Measurements from ENCODE around the gene RANBP3. TPM values are rescaled to one million over a fixed set of nuclear protein-coding genes. Genes with fewer than 3 reads are reported as not detected.
A peak's percentile ranks its signal among the peaks of the same experiment; 100 is the strongest.

Gene RANBP3
- total RNA-seq, 1 experiment from 2014 or later = 74.8 TPM

- Histone ChIP-seq H3K9me3 (replicated peaks) (no peaks in the 10 kb centered on the region), H3K4me3 (no peak overlapping the region), H3K4me1 (no peaks in the 10 kb centered on the region; the same call in 1 of the 2 replicates), H3K27me3 (no peaks in the 10 kb centered on the region), H3K36me3 (no peaks in the 10 kb centered on the region), H3K27ac (no peak overlapping the region)
- no peak for DNase-seq
Observed at GRCh38 chr19:5985098-5985783, 7.3 kb upstream of the RANBP3 start.

- Histone ChIP-seq H3K4me3 (no peak overlapping the region), H3K9me3 (replicated peaks) (no peaks in the 10 kb centered on the region), H3K4me1 (no peaks in the 10 kb centered on the region; the same call in 1 of the 2 replicates), H3K27ac (no peak overlapping the region), H3K36me3 (no peaks in the 10 kb centered on the region), H3K27me3 (no peaks in the 10 kb centered on the region)
- no peak for DNase-seq
Observed at GRCh38 chr19:5984600-5984999, 6.7 kb upstream of the RANBP3 start.

- Histone ChIP-seq H3K36me3 (no peaks in the 10 kb centered on the region), H3K4me3 (no peak overlapping the region), H3K4me1 (peaks cover 4% of the 10 kb centered on the region), H3K27ac (no peak overlapping the region), H3K27me3 (no peaks in the 10 kb centered on the region), H3K9me3 (replicated peaks) (no peaks in the 10 kb centered on the region)
- DNase-seq = no peak
Observed at GRCh38 chr19:5983367-5983955, 5.5 kb upstream of the RANBP3 start.

- H3K36me3 ChIP-seq = no peaks in the 10 kb centered on the region; the same call in 1 of the 2 replicates
- no peaks in the 10 kb centered on the region for H3K27me3 ChIP-seq
- peak overlapping the region; percentile 94 for H3K4me3 ChIP-seq
- DNase-seq = no peak
- peaks cover 8% of the 10 kb centered on the region for H3K4me1 ChIP-seq
- H3K27ac ChIP-seq = peak overlapping the region; percentile 55
- no peaks in the 10 kb centered on the region for H3K9me3 ChIP-seq (replicated peaks)
Observed at GRCh38 chr19:5978606-5979552, 939 bp upstream of the RANBP3 start.

GRCh38 chr19:5977222-5977784, 637 bp downstream of the RANBP3 start:
- Histone ChIP-seq H3K4me1 (peaks cover 14% of the 10 kb centered on the region), H3K27ac (peak overlapping the region; percentile 64), H3K27me3 (no peaks in the 10 kb centered on the region), H3K36me3 (no peaks in the 10 kb centered on the region; the same call in 1 of the 2 replicates), H3K9me3 (replicated peaks) (no peaks in the 10 kb centered on the region), H3K4me3 (peak overlapping the region; percentile 94)
- DNase-seq = no peak

- Histone ChIP-seq H3K27ac (no peak overlapping the region), H3K27me3 (no peaks in the 10 kb centered on the region), H3K9me3 (replicated peaks) (no peaks in the 10 kb centered on the region), H3K36me3 (no peaks in the 10 kb centered on the region; the same call in 1 of the 2 replicates), H3K4me1 (peaks cover 19% of the 10 kb centered on the region), H3K4me3 (peak overlapping the region; percentile 94)
- DNase-seq = no peak
Observed at GRCh38 chr19:5976768-5977167, 1.2 kb downstream of the RANBP3 start.

- H3K27me3 ChIP-seq = no peaks in the 10 kb centered on the region
- no peak overlapping the region for H3K27ac ChIP-seq
- H3K36me3 ChIP-seq = no peaks in the 10 kb centered on the region; the same call in 1 of the 2 replicates
- no peak overlapping the region for H3K4me3 ChIP-seq
- peaks cover 25% of the 10 kb centered on the region for H3K4me1 ChIP-seq
- no peak for DNase-seq
- H3K9me3 ChIP-seq (replicated peaks) = no peaks in the 10 kb centered on the region
Observed at GRCh38 chr19:5975388-5975728, 2.6 kb downstream of the RANBP3 start.

GRCh38 chr19:5974721-5975387, 3.1 kb downstream of the RANBP3 start:
- Histone ChIP-seq H3K4me1 (peaks cover 25% of the 10 kb centered on the region), H3K9me3 (replicated peaks) (no peaks in the 10 kb centered on the region), H3K4me3 (no peak overlapping the region), H3K36me3 (no peaks in the 10 kb centered on the region; the same call in 1 of the 2 replicates), H3K27ac (no peak overlapping the region), H3K27me3 (no peaks in the 10 kb centered on the region)
- no peak for DNase-seq

GRCh38 chr19:5973867-5974635, 3.9 kb downstream of the RANBP3 start:
- Histone ChIP-seq H3K9me3 (replicated peaks) (no peaks in the 10 kb centered on the region), H3K27ac (no peak overlapping the region), H3K36me3 (no peaks in the 10 kb centered on the region; the same call in 1 of the 2 replicates), H3K4me3 (no peak overlapping the region), H3K4me1 (peaks cover 24% of the 10 kb centered on the region), H3K27me3 (no peaks in the 10 kb centered on the region)
- DNase-seq = no peak

- no peaks in the 10 kb centered on the region for H3K9me3 ChIP-seq (replicated peaks)
- peaks cover 20% of the 10 kb centered on the region for H3K4me1 ChIP-seq
- no peaks in the 10 kb centered on the region for H3K27me3 ChIP-seq
- no peak overlapping the region for H3K27ac ChIP-seq
- no peak for DNase-seq
- H3K36me3 ChIP-seq = no peaks in the 10 kb centered on the region; the same call in 1 of the 2 replicates
- H3K4me3 ChIP-seq = no peak overlapping the region
Observed at GRCh38 chr19:5973376-5973775, 4.6 kb downstream of the RANBP3 start.

- Histone ChIP-seq H3K27ac (no peak overlapping the region), H3K36me3 (peaks cover 9% of the 10 kb centered on the region; the same call in 1 of the 2 replicates), H3K4me3 (no peak overlapping the region), H3K27me3 (no peaks in the 10 kb centered on the region), H3K9me3 (replicated peaks) (no peaks in the 10 kb centered on the region), H3K4me1 (peaks cover 23% of the 10 kb centered on the region)
- no peak for DNase-seq
Observed at GRCh38 chr19:5972355-5972731, 5.6 kb downstream of the RANBP3 start.

- Histone ChIP-seq H3K27ac (no peak overlapping the region), H3K27me3 (no peaks in the 10 kb centered on the region), H3K36me3 (peaks cover 9% of the 10 kb centered on the region; the same call in 1 of the 2 replicates), H3K4me3 (no peak overlapping the region), H3K9me3 (replicated peaks) (no peaks in the 10 kb centered on the region), H3K4me1 (peaks cover 21% of the 10 kb centered on the region)
- DNase-seq = peak; percentile 22 to 55
Observed at GRCh38 chr19:5971714-5972354, 6.1 kb downstream of the RANBP3 start.

- no peak for DNase-seq
- Histone ChIP-seq H3K36me3 (peaks cover 16% of the 10 kb centered on the region; the same call in 1 of the 2 replicates), H3K4me1 (peaks cover 19% of the 10 kb centered on the region), H3K4me3 (no peak overlapping the region), H3K27ac (no peak overlapping the region), H3K9me3 (replicated peaks) (no peaks in the 10 kb centered on the region), H3K27me3 (no peaks in the 10 kb centered on the region)
Observed at GRCh38 chr19:5969476-5969875, 8.5 kb downstream of the RANBP3 start.

Data from SJCRH30 (cell line).